CD14-positive monocyte (primary cell): ENCODE results near the gene DNMBP. TPM values are rescaled to one million over a fixed set of nuclear protein-coding genes. Genes with fewer than 3 reads are reported as not detected.

Experiments
- DNase-seq, 3 donors: peaks; one replicate each; pipeline ENCODE4 v3.0.0-alpha.2; 2011 to 2022
- H2AFZ ChIP-seq: 2 replicates; pipeline ENCODE4 v1.6.0; 2012; ENCODE audit warnings: mild to moderate bottlenecking, low read depth, low read length, inconsistent platforms; ENCODE audit not compliant: insufficient read depth, poor library complexity, severe bottlenecking
- H3K27ac ChIP-seq, 2 donors: 1 replicate in 1 of 2; 2 replicates in 1 of 2; pipeline ENCODE4 v1.5.1; 2012 to 2013; ENCODE audit warnings: low read length in 2 of 2, control low read depth in 1 of 2, inconsistent platforms in 1 of 2, low read depth in 1 of 2, mild to moderate bottlenecking in 1 of 2
- H3K27me3 ChIP-seq, 2 donors: one replicate each; pipeline versions ENCODE4 v1.6.0 to v1.6.1; 2011 to 2013; ENCODE audit warnings: low read length in 2 of 2; ENCODE audit not compliant: control insufficient read depth in 2 of 2, insufficient read depth in 2 of 2
- H3K36me3 ChIP-seq, 2 donors: replicated peaks in 1 of 2; 1 replicate in 1 of 2; 2 replicates in 1 of 2; pipeline versions ENCODE4 v1.5.1 to v1.6.1; 2012 to 2013; ENCODE audit warnings: low read length in 2 of 2, control low read depth in 1 of 2, inconsistent platforms in 1 of 2, mild to moderate bottlenecking in 1 of 2; ENCODE audit not compliant: insufficient read depth in 2 of 2, control insufficient read depth in 1 of 2
- H3K4me1 ChIP-seq, 2 donors: 1 replicate in 1 of 2; 2 replicates in 1 of 2; pipeline versions ENCODE4 v1.5.1 to v1.6.1; 2012 to 2013; ENCODE audit warnings: low read length in 2 of 2, control low read depth in 1 of 2, inconsistent platforms in 1 of 2, mild to moderate bottlenecking in 1 of 2, moderate library complexity in 1 of 2; ENCODE audit not compliant: insufficient read depth in 2 of 2, control insufficient read depth in 1 of 2
- H3K4me2 ChIP-seq: replicated peaks from 2 replicates; pipeline ENCODE3; 2012; ENCODE audit warnings: low read length, moderate library complexity, mild to moderate bottlenecking; ENCODE audit not compliant: poor library complexity, severe bottlenecking; ENCODE audit errors: extremely low read depth
- H3K4me3 ChIP-seq, 3 experiments: fragments of 200-600 bp in 1 of 3; sonication (generic) in 1 of 3; replicated peaks in 1 of 3; 1 replicate in 2 of 3; 2 replicates in 1 of 3; pipeline ENCODE4 v1.5.1; 2011 to 2013; ENCODE audit warnings: low read length in 3 of 3, mild to moderate bottlenecking in 3 of 3, control low read depth in 2 of 3, low read depth in 2 of 3, inconsistent platforms in 1 of 3, moderate library complexity in 1 of 3
- H3K79me2 ChIP-seq: 2 replicates; pipeline ENCODE4 v1.6.0; 2012; ENCODE audit warnings: mild to moderate bottlenecking, control low read depth, inconsistent platforms, low read length, moderate library complexity; ENCODE audit not compliant: insufficient read depth
- H3K9ac ChIP-seq: 2 replicates; pipeline ENCODE4 v1.6.0; 2017; ENCODE audit warnings: low read length, mild to moderate bottlenecking; ENCODE audit not compliant: insufficient read depth, poor library complexity, severe bottlenecking
- H3K9me3 ChIP-seq, 2 donors: replicated peaks in 1 of 2; 1 replicate in 1 of 2; 2 replicates in 1 of 2; pipeline versions ENCODE4 v1.5.1 to v1.6.1; 2012 to 2013; ENCODE audit warnings: low read length in 2 of 2, control low read depth in 1 of 2; ENCODE audit not compliant: control insufficient read depth in 1 of 2, insufficient read depth in 1 of 2
- H4K20me1 ChIP-seq: 2 replicates; pipeline ENCODE4 v1.6.0; 2012; ENCODE audit warnings: mild to moderate bottlenecking, low read length, control low read depth, moderate library complexity; ENCODE audit not compliant: insufficient read depth
- H3K27ac Mint-ChIP-seq, 7 donors: one replicate each; pipeline ENCODE4 v1.8.0; 2020; ENCODE audit warnings: mild to moderate bottlenecking in 7 of 7, mixed read lengths in 7 of 7, moderate library complexity in 6 of 7, inconsistent platforms in 2 of 7
- H3K27me3 Mint-ChIP-seq, 3 donors: one replicate each; pipeline ENCODE4 v1.8.0; 2021 to 2022; ENCODE audit warnings: low read depth in 3 of 3, mild to moderate bottlenecking in 3 of 3, mixed read lengths in 3 of 3, moderate library complexity in 3 of 3, inconsistent platforms in 1 of 3
- H3K36me3 Mint-ChIP-seq, 2 donors: one replicate each; pipeline ENCODE4 v1.8.0; 2020; ENCODE audit warnings: mixed read lengths in 2 of 2, inconsistent platforms in 1 of 2, mild to moderate bottlenecking in 1 of 2
- H3K4me1 Mint-ChIP-seq: one replicate; pipeline ENCODE4 v1.8.0; 2020; ENCODE audit warnings: mild to moderate bottlenecking, mixed read lengths
- H3K4me3 Mint-ChIP-seq, 2 donors: one replicate each; pipeline ENCODE4 v1.8.0; 2020; ENCODE audit warnings: mild to moderate bottlenecking in 2 of 2, mixed read lengths in 2 of 2, moderate library complexity in 1 of 2
- H3K9me3 Mint-ChIP-seq, 7 donors: one replicate each; pipeline ENCODE4 v1.8.0; 2020 to 2022; ENCODE audit warnings: mixed read lengths in 7 of 7, mild to moderate bottlenecking in 6 of 7, moderate library complexity in 6 of 7, inconsistent platforms in 2 of 7
- WGBS: methylation state at CpG from one replicate; pipeline ENCODE4 v1.1.5; 2013; ENCODE audit warnings: missing lambda C conversion rate; ENCODE audit not compliant: insufficient coverage; 5-methylcytosine and 5-hydroxymethylcytosine counted together
- intact Hi-C, 2 donors: fragments of 100-400 bp; cut with micrococcal nuclease; formaldehyde crosslinking; loops; one replicate each; pipeline versions ENCODE4 v1.15.0 to v1.15.1; 2023
- polyA plus RNA-seq, 3 donors: library from polyadenylated mRNA; depleted of rRNA in 1 of 3; unstranded in 2 of 3; stranded (reverse) in 1 of 3; fragments of 300-500 nt in 2 of 3; fragments of >200 nt in 1 of 3; fragmentation: Illumina TruSeq in 2 of 3; gene quantifications; 1 replicate in 2 of 3; 2 replicates in 1 of 3; pipeline ENCODE4 v1.2.3, GENCODE V29; 2012 to 2021
- TF ChIP-seq, protein P1 (sequence below): fragments of 200-600 bp; IDR thresholded peaks from one replicate; pipeline ENCODE4 v1.8.0; 2022; ENCODE audit warnings: antibody characterized with exemption, mild to moderate bottlenecking

The DNMBP gene
- polyA plus RNA-seq, 3 donors, result 0.83 to 10.3 (median 1.2) TPM

DNA sequence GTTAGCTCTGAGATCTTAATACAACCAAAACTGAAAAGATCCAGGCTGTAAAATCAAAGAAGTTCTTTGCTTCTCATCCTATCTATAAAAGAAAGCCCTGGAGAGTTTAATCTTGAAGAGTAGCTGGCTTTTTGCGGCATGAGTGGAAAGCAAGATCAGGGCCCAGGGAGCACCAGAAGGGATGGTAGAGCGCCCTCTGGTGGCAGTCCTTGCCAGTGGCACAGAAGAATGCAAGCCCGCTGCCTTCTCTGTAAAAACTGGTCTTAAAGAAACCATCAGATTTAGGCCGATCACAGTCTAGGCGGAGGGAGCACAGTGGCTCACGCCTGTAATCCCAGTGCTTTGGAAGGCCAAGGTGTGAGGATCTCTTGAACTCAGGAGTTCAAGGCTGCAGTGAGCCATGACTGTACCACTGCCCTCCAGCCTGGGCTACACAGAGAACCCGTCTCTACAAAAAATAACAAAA lies 36.3 kb upstream of the DNMBP start:
- no peaks in the 10 kb centered on the region for H3K36me3 ChIP-seq
- Mint-ChIP-seq H3K4me1 (peaks cover 2% of the 10 kb centered on the region), H3K36me3 (no peaks in the 10 kb centered on the region), H3K27me3 (peaks cover 0 to 3% (median 1%) of the 10 kb centered on the region in 3 donors), H3K9me3 (no peaks in the 10 kb centered on the region), H3K4me3 (no peak overlapping the region), H3K27ac (peak overlapping the region in 1 of 7 donors; percentile 35)
- DNase-seq, result peak; percentile 67 to 72 (median 69)
- no peak overlapping the region for H3K4me3 ChIP-seq
- no peaks in the 10 kb centered on the region for H3K27me3 ChIP-seq
- H3K9me3 ChIP-seq, result no peaks in the 10 kb centered on the region
- intact Hi-C loops, result loop anchor here (1.0 to 2.0 kb wide), 2 partner anchors 199 to 200 kb away; no protein-coding TSS in a partner anchor
- H4K20me1 ChIP-seq, result no peaks in the 10 kb centered on the region
- H3K4me1 ChIP-seq, result no peaks in the 10 kb centered on the region
- no peak overlapping the region for H3K9ac ChIP-seq
- TF ChIP-seq, protein P1, sequence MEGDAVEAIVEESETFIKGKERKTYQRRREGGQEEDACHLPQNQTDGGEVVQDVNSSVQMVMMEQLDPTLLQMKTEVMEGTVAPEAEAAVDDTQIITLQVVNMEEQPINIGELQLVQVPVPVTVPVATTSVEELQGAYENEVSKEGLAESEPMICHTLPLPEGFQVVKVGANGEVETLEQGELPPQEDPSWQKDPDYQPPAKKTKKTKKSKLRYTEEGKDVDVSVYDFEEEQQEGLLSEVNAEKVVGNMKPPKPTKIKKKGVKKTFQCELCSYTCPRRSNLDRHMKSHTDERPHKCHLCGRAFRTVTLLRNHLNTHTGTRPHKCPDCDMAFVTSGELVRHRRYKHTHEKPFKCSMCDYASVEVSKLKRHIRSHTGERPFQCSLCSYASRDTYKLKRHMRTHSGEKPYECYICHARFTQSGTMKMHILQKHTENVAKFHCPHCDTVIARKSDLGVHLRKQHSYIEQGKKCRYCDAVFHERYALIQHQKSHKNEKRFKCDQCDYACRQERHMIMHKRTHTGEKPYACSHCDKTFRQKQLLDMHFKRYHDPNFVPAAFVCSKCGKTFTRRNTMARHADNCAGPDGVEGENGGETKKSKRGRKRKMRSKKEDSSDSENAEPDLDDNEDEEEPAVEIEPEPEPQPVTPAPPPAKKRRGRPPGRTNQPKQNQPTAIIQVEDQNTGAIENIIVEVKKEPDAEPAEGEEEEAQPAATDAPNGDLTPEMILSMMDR, result peak; percentile 93
- H2AFZ ChIP-seq, result peak overlapping the region; percentile 16
- H3K4me2 ChIP-seq, result no peak overlapping the region
- H3K79me2 ChIP-seq, result no peaks in the 10 kb centered on the region
- H3K27ac ChIP-seq, result no peak overlapping the region
- WGBS, result 27% methylated on average over 6 of the region's 7 CpGs

DNA sequence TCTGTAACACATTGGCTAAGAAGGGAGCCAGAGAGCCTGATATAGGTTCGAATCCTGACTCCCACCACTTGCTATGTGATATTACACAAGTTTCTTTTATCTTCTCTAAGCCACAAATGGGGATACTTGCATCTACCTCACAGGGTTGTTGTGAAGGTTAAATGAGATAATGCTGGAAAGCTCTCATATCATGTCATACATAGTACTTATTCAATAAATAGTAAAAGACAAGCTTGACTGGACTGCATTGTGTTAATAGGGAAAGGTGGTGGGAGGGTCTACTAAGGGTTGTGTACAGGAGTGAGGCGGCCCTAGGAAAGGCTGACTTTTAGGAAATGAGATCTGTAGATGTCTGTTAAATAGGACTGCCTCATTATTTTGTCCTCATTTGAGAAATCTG lies 35.8 kb upstream of the DNMBP start:
- peak overlapping the region; percentile 16 for H2AFZ ChIP-seq
- H3K4me3 ChIP-seq, result no peak overlapping the region
- H3K79me2 ChIP-seq, result no peaks in the 10 kb centered on the region
- peaks cover 2% of the 10 kb centered on the region for H3K4me1 Mint-ChIP-seq
- TF ChIP-seq, protein P1, result no peak
- H3K9me3 ChIP-seq, result no peaks in the 10 kb centered on the region
- peaks cover 1 to 3% (median 1%) of the 10 kb centered on the region in 3 donors for H3K27me3 Mint-ChIP-seq
- no peak overlapping the region for H3K4me2 ChIP-seq
- no peaks in the 10 kb centered on the region for H3K36me3 ChIP-seq
- H3K4me1 ChIP-seq, result no peaks in the 10 kb centered on the region
- H4K20me1 ChIP-seq, result no peaks in the 10 kb centered on the region
- no peak overlapping the region for H3K9ac ChIP-seq
- H3K27me3 ChIP-seq, result no peaks in the 10 kb centered on the region
- intact Hi-C loops, result no loop called here
- 50% methylated on average over 1 of the region's 2 CpGs for WGBS
- no peak for DNase-seq
- no peak overlapping the region for H3K27ac ChIP-seq
- no peaks in the 10 kb centered on the region for H3K36me3 Mint-ChIP-seq
- H3K9me3 Mint-ChIP-seq, result no peaks in the 10 kb centered on the region
- H3K27ac Mint-ChIP-seq, result peak overlapping the region in 1 of 7 donors; percentile 53
- H3K4me3 Mint-ChIP-seq, result no peak overlapping the region
